Liver (tissue), 9 donors: ENCODE results near the gene DPY19L3. TPM values are rescaled to one million over a fixed set of nuclear protein-coding genes. Genes with fewer than 3 reads are reported as not detected.

Experiments used
- DNase-seq: peaks from one replicate; pipeline ENCODE4 v3.0.0-alpha.2; 2017; ENCODE audit warnings: low spot score
- H3K27ac ChIP-seq, 2 donors: one replicate each; pipeline ENCODE4 v1.7.0; 2013; ENCODE audit warnings: inconsistent platforms in 2 of 2, low read length in 2 of 2, control low read depth in 1 of 2, low read depth in 1 of 2, mild to moderate bottlenecking in 1 of 2
- H3K27me3 ChIP-seq, 4 donors: one replicate each; pipeline versions ENCODE4 v1.6.1 to v1.7.0; 2013; ENCODE audit warnings: low read length in 3 of 4, inconsistent platforms in 1 of 4, mild to moderate bottlenecking in 1 of 4, moderate library complexity in 1 of 4; ENCODE audit not compliant: control insufficient read depth in 4 of 4, insufficient read depth in 4 of 4
- H3K36me3 ChIP-seq, 4 donors: one replicate each; pipeline versions ENCODE4 v1.6.1 to v1.7.0; 2013; ENCODE audit warnings: low read length in 3 of 4, mild to moderate bottlenecking in 3 of 4, low read depth in 1 of 4, moderate library complexity in 1 of 4; ENCODE audit not compliant: control insufficient read depth in 4 of 4, insufficient read depth in 3 of 4
- H3K4me1 ChIP-seq, 4 donors: one replicate each; pipeline versions ENCODE4 v1.6.1 to v1.7.0; 2013; ENCODE audit warnings: low read length in 3 of 4, mild to moderate bottlenecking in 3 of 4, moderate library complexity in 1 of 4; ENCODE audit not compliant: control insufficient read depth in 4 of 4, insufficient read depth in 4 of 4
- H3K4me3 ChIP-seq, 3 donors: one replicate each; pipeline versions ENCODE4 v1.6.1 to v1.7.0; 2013; ENCODE audit warnings: low read length in 3 of 3, control low read depth in 1 of 3, low read depth in 1 of 3, mild to moderate bottlenecking in 1 of 3
- H3K9ac ChIP-seq, 2 donors: one replicate each; pipeline ENCODE4 v1.7.0; 2013; ENCODE audit warnings: low read length in 2 of 2, mild to moderate bottlenecking in 2 of 2, moderate library complexity in 2 of 2, control low read depth in 1 of 2, low read depth in 1 of 2
- H3K9me3 ChIP-seq, 4 donors: one replicate each; pipeline versions ENCODE4 v1.6.1 to v1.7.0; 2013; ENCODE audit warnings: low read length in 3 of 4; ENCODE audit not compliant: control insufficient read depth in 4 of 4
- EGR1 ChIP-seq, 2 donors: IDR thresholded peaks; 2 replicates each; pipeline ENCODE4 v1.6.1; 2016 to 2018; ENCODE audit warnings: antibody characterized with exemption in 2 of 2, low read depth in 2 of 2
- FOXA1 ChIP-seq: IDR thresholded peaks from 2 replicates; pipeline ENCODE4 v1.6.1; 2016; ENCODE audit warnings: antibody characterized with exemption
- FOXA2 ChIP-seq: IDR thresholded peaks from 2 replicates; pipeline ENCODE4 v1.6.1; 2016; ENCODE audit warnings: antibody characterized with exemption
- GABPA ChIP-seq, 2 donors: IDR thresholded peaks in 1 of 2; conservative IDR thresholded peaks in 1 of 2; 2 replicates each; pipeline ENCODE4 v1.6.1; 2016; ENCODE audit warnings: antibody characterized with exemption in 2 of 2, mild to moderate bottlenecking in 1 of 2, moderate library complexity in 1 of 2
- HNF4A ChIP-seq, 2 donors: conservative IDR thresholded peaks; 2 replicates each; pipeline ENCODE4 v1.6.1; 2016; ENCODE audit warnings: antibody characterized with exemption in 2 of 2, mild to moderate bottlenecking in 2 of 2
- HNF4G ChIP-seq: IDR thresholded peaks from 2 replicates; pipeline ENCODE4 v1.6.1; 2016; ENCODE audit warnings: antibody characterized with exemption
- JUND ChIP-seq, 2 donors: IDR thresholded peaks; 2 replicates each; pipeline ENCODE4 v1.6.1; 2016; ENCODE audit warnings: antibody characterized with exemption in 2 of 2
- NR2F2 ChIP-seq: IDR thresholded peaks from 2 replicates; pipeline ENCODE4 v1.6.1; 2016; ENCODE audit warnings: antibody characterized with exemption
- RAD21 ChIP-seq, 2 donors: IDR thresholded peaks; 2 replicates each; pipeline ENCODE4 v1.6.1; 2016; ENCODE audit warnings: antibody characterized with exemption in 2 of 2, mild to moderate bottlenecking in 2 of 2
- RXRA ChIP-seq, 2 donors: IDR thresholded peaks; 2 replicates each; pipeline ENCODE4 v1.6.1; 2017 to 2018; ENCODE audit warnings: antibody characterized with exemption in 2 of 2, mild to moderate bottlenecking in 1 of 2
- SP1 ChIP-seq: IDR thresholded peaks from 2 replicates; pipeline ENCODE4 v1.6.1; 2018; ENCODE audit warnings: antibody characterized with exemption, mild to moderate bottlenecking
- TAF1 ChIP-seq: conservative IDR thresholded peaks from 2 replicates; pipeline ENCODE4 v1.6.1; 2016; ENCODE audit warnings: antibody characterized with exemption, mild to moderate bottlenecking
- YY1 ChIP-seq: IDR thresholded peaks from 2 replicates; pipeline ENCODE4 v1.6.1; 2016; ENCODE audit warnings: antibody characterized with exemption, mild to moderate bottlenecking
- WGBS: extraction: QIAGEN DNeasy Blood & Tissue Kit; methylation state at CpG from one replicate; pipeline ENCODE4 v1.1.7; 2013; 5-methylcytosine and 5-hydroxymethylcytosine counted together
- polyA plus RNA-seq, 2 donors: library from polyadenylated mRNA; stranded (reverse) in 1 of 2; unstranded in 1 of 2; fragments of 200-250 nt in 1 of 2; fragments of >200 nt in 1 of 2; fragmentation: Nextera tagmentation in 1 of 2; extraction: Ambion mirVana in 1 of 2; gene quantifications; one replicate each; pipeline versions ENCODE4 v1.2.1 to v1.2.3, GENCODE V29; 2013 to 2015
- total RNA-seq, 2 donors: library from RNA; depleted of rRNA; stranded (reverse); fragments of >200 nt; gene quantifications; one replicate each; pipeline ENCODE4 v1.2.3, GENCODE V29; 2014
- TF ChIP-seq, protein P1 (sequence below): IDR thresholded peaks from 2 replicates; pipeline ENCODE4 v1.6.1; 2016; ENCODE audit warnings: antibody characterized with exemption
- TF ChIP-seq, protein P2 (sequence below): IDR thresholded peaks from 2 replicates; pipeline ENCODE4 v1.6.1; 2016; ENCODE audit warnings: antibody characterized with exemption, mild to moderate bottlenecking
- TF ChIP-seq, protein P3 (sequence below): fragments of 150-350 bp; IDR thresholded peaks from 2 replicates; pipeline ENCODE4 v1.5.1; 2017; ENCODE audit warnings: improper control_type of control experiment, low read depth, low read length; ENCODE audit not compliant: missing input control
- TF ChIP-seq, protein P4 (sequence below): IDR thresholded peaks from 2 replicates; pipeline ENCODE4 v1.6.1; 2016; ENCODE audit warnings: antibody characterized with exemption
- TF ChIP-seq, protein P5 (sequence below): IDR thresholded peaks from 2 replicates; pipeline ENCODE4 v1.6.1; 2016; ENCODE audit warnings: antibody characterized with exemption
- donor health status: healthy.
- donor health status: healthy.
- donor health status: healthy.
- donor health status: healthy.
- donor health status: healthy.

DPY19L3 gene
- total and polyA plus RNA-seq, 4 donors = 2.7 to 13.0 (median 7.4) TPM

DNA sequence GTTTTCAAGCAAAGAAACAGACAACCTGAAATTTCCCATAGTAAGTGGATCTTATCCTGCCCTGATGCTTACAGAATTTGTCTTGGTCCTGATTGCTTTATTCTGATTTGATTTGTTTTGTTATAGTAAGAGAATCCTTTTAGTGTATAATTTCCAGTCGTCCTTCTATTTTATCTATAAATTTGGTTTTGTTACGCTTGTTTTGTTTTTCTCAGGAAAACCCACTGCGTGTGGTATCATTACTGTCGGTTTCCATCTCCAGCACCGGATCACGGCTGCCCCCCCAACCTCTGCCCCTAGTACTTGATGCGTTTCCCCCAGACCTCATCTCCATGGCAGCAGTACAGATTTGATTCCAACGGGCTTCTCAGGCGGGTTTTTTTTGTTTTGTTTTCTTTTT is 117.4 kb downstream of the DPY19L3 start:
- Histone ChIP-seq H3K36me3 (no peaks in the 10 kb centered on the region), H3K27ac (no peak overlapping the region), H3K4me1 (no peaks in the 10 kb centered on the region), H3K27me3 (peaks cover 0 to 8% (median 0%) of the 10 kb centered on the region in 4 donors), H3K4me3 (no peak overlapping the region), H3K9me3 (no peaks in the 10 kb centered on the region), H3K9ac (no peak overlapping the region)
- DNase-seq = no peak
- TF ChIP-seq RXRA (IDR thresholded peaks at IDR 0.05) = no peak
- TF ChIP-seq GABPA (IDR thresholded peaks at IDR 0.05 in 1 of 2, conservative IDR thresholded peaks at IDR 0.05 in 1 of 2) = no peak
- TF ChIP-seq, protein P1, sequence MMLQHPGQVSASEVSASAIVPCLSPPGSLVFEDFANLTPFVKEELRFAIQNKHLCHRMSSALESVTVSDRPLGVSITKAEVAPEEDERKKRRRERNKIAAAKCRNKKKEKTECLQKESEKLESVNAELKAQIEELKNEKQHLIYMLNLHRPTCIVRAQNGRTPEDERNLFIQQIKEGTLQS = no peak
- no peak for TF ChIP-seq TAF1
- TF ChIP-seq, protein P2, sequence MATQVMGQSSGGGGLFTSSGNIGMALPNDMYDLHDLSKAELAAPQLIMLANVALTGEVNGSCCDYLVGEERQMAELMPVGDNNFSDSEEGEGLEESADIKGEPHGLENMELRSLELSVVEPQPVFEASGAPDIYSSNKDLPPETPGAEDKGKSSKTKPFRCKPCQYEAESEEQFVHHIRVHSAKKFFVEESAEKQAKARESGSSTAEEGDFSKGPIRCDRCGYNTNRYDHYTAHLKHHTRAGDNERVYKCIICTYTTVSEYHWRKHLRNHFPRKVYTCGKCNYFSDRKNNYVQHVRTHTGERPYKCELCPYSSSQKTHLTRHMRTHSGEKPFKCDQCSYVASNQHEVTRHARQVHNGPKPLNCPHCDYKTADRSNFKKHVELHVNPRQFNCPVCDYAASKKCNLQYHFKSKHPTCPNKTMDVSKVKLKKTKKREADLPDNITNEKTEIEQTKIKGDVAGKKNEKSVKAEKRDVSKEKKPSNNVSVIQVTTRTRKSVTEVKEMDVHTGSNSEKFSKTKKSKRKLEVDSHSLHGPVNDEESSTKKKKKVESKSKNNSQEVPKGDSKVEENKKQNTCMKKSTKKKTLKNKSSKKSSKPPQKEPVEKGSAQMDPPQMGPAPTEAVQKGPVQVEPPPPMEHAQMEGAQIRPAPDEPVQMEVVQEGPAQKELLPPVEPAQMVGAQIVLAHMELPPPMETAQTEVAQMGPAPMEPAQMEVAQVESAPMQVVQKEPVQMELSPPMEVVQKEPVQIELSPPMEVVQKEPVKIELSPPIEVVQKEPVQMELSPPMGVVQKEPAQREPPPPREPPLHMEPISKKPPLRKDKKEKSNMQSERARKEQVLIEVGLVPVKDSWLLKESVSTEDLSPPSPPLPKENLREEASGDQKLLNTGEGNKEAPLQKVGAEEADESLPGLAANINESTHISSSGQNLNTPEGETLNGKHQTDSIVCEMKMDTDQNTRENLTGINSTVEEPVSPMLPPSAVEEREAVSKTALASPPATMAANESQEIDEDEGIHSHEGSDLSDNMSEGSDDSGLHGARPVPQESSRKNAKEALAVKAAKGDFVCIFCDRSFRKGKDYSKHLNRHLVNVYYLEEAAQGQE = no peak
- TF ChIP-seq FOXA2 = no peak
- no peak for TF ChIP-seq FOXA1
- TF ChIP-seq SP1 = no peak
- TF ChIP-seq, protein P3, sequence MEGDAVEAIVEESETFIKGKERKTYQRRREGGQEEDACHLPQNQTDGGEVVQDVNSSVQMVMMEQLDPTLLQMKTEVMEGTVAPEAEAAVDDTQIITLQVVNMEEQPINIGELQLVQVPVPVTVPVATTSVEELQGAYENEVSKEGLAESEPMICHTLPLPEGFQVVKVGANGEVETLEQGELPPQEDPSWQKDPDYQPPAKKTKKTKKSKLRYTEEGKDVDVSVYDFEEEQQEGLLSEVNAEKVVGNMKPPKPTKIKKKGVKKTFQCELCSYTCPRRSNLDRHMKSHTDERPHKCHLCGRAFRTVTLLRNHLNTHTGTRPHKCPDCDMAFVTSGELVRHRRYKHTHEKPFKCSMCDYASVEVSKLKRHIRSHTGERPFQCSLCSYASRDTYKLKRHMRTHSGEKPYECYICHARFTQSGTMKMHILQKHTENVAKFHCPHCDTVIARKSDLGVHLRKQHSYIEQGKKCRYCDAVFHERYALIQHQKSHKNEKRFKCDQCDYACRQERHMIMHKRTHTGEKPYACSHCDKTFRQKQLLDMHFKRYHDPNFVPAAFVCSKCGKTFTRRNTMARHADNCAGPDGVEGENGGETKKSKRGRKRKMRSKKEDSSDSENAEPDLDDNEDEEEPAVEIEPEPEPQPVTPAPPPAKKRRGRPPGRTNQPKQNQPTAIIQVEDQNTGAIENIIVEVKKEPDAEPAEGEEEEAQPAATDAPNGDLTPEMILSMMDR = no peak
- TF ChIP-seq, protein P4, sequence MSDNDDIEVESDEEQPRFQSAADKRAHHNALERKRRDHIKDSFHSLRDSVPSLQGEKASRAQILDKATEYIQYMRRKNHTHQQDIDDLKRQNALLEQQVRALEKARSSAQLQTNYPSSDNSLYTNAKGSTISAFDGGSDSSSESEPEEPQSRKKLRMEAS = no peak
- no peak for TF ChIP-seq YY1
- TF ChIP-seq, protein P5, sequence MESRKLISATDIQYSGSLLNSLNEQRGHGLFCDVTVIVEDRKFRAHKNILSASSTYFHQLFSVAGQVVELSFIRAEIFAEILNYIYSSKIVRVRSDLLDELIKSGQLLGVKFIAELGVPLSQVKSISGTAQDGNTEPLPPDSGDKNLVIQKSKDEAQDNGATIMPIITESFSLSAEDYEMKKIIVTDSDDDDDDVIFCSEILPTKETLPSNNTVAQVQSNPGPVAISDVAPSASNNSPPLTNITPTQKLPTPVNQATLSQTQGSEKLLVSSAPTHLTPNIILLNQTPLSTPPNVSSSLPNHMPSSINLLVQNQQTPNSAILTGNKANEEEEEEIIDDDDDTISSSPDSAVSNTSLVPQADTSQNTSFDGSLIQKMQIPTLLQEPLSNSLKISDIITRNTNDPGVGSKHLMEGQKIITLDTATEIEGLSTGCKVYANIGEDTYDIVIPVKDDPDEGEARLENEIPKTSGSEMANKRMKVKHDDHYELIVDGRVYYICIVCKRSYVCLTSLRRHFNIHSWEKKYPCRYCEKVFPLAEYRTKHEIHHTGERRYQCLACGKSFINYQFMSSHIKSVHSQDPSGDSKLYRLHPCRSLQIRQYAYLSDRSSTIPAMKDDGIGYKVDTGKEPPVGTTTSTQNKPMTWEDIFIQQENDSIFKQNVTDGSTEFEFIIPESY = no peak
- TF ChIP-seq HNF4G = no peak
- TF ChIP-seq HNF4A (conservative IDR thresholded peaks at IDR 0.05) = no peak
- TF ChIP-seq RAD21 (IDR thresholded peaks at IDR 0.05) = no peak
- TF ChIP-seq JUND (IDR thresholded peaks at IDR 0.05) = no peak
- no peak for TF ChIP-seq EGR1 (IDR thresholded peaks at IDR 0.05; ENCODE audit: low read depth in 2 of 2)
- no peak for TF ChIP-seq NR2F2
- WGBS = 86% methylated on average over 9 of the region's 9 CpGs
